Panc1 (cell line): ENCODE data around the gene SPECC1.

Source experiments
- CTCF ChIP-seq: fragments of 450-650 bp; IDR thresholded peaks from 2 replicates; pipeline ENCODE4 v1.5.1; 2017; ENCODE audit warnings: mild to moderate bottlenecking
- POLR2AphosphoS5 ChIP-seq: IDR thresholded peaks from 2 replicates; pipeline ENCODE4 v1.6.1; 2012; ENCODE audit warnings: mild to moderate bottlenecking, low read depth, low read length, moderate library complexity
- REST ChIP-seq, 2 experiments: IDR thresholded peaks; 2 replicates each; pipeline ENCODE4 v1.6.1; 2011 to 2012; ENCODE audit warnings: low read depth in 2 of 2, control low read depth in 1 of 2, low read length in 1 of 2, mild to moderate bottlenecking in 1 of 2, moderate library complexity in 1 of 2; ENCODE audit not compliant: insufficient read depth in 1 of 2
- TCF7L2 ChIP-seq: IDR thresholded peaks from 2 replicates; pipeline ENCODE4 v1.6.1; 2011; ENCODE audit warnings: mild to moderate bottlenecking, low read depth, low read length, inconsistent platforms

- TF ChIP-seq POLR2AphosphoS5 (no peak), CTCF (no peak), TCF7L2 (no peak), REST (IDR thresholded peaks at IDR 0.05; ENCODE audit: insufficient read depth in 1 of 2, low read depth in 2 of 2, low read length in 1 of 2) (no peak)
Observed at GRCh38 chr17:20190605-20191004, 181.4 kb downstream of the SPECC1 start.
